Progenitor cell of endocrine pancreas (in vitro differentiated cells): ENCODE results near the gene ZFYVE27. TPM values are rescaled to one million over a fixed set of nuclear protein-coding genes. Genes with fewer than 3 reads are reported as not detected.
A peak's percentile ranks its signal among the peaks of the same experiment; 100 is the strongest.

Experiments used
- DNase-seq: peaks from one replicate; pipeline ENCODE4 v3.0.0; 2021; ENCODE audit warnings: low spot score; ENCODE audit not compliant: unreplicated experiment
- H3K27ac Mint-ChIP-seq: 2 replicates; pipeline ENCODE4 v1.8.0; 2021; ENCODE audit warnings: mild to moderate bottlenecking, moderate library complexity, mixed read lengths
- H3K27me3 Mint-ChIP-seq: 2 replicates; pipeline ENCODE4 v1.8.0; 2021; ENCODE audit warnings: mixed read lengths
- H3K36me3 Mint-ChIP-seq: 2 replicates; pipeline ENCODE4 v1.8.0; 2022; ENCODE audit warnings: mixed read lengths; ENCODE audit not compliant: insufficient read depth
- H3K4me1 Mint-ChIP-seq: 2 replicates; pipeline ENCODE4 v1.8.0; 2021; ENCODE audit warnings: low read depth, mixed read lengths
- H3K4me3 Mint-ChIP-seq: 2 replicates; pipeline ENCODE4 v1.8.0; 2021; ENCODE audit warnings: low read depth, mild to moderate bottlenecking, moderate library complexity, mixed read lengths
- H3K9me3 Mint-ChIP-seq: 2 replicates; pipeline ENCODE4 v1.8.0; 2021; ENCODE audit warnings: low read depth, mixed read lengths
- total RNA-seq: library from RNA; stranded (reverse); gene quantifications from 2 replicates; pipeline ENCODE4 v1.2.1, GENCODE V29; 2021
- TF ChIP-seq, protein P1 (sequence below): fragments of 200-600 bp; sonication (generic); IDR thresholded peaks from one replicate; pipeline ENCODE4 v1.5.0; 2021; ENCODE audit warnings: antibody characterized with exemption, mild to moderate bottlenecking; ENCODE audit not compliant: unreplicated experiment

ZFYVE27 gene
- total RNA-seq, 1 donor from 2014 or later = 43.4 TPM

- H3K9me3 Mint-ChIP-seq = no peaks in the 10 kb centered on the region
- peaks cover 5% of the 10 kb centered on the region for H3K4me1 Mint-ChIP-seq
- H3K27me3 Mint-ChIP-seq = peaks cover 7% of the 10 kb centered on the region
- no peak overlapping the region for H3K4me3 Mint-ChIP-seq
- DNase-seq = peak; percentile 32
- no peak overlapping the region for H3K27ac Mint-ChIP-seq
- TF ChIP-seq, protein P1, sequence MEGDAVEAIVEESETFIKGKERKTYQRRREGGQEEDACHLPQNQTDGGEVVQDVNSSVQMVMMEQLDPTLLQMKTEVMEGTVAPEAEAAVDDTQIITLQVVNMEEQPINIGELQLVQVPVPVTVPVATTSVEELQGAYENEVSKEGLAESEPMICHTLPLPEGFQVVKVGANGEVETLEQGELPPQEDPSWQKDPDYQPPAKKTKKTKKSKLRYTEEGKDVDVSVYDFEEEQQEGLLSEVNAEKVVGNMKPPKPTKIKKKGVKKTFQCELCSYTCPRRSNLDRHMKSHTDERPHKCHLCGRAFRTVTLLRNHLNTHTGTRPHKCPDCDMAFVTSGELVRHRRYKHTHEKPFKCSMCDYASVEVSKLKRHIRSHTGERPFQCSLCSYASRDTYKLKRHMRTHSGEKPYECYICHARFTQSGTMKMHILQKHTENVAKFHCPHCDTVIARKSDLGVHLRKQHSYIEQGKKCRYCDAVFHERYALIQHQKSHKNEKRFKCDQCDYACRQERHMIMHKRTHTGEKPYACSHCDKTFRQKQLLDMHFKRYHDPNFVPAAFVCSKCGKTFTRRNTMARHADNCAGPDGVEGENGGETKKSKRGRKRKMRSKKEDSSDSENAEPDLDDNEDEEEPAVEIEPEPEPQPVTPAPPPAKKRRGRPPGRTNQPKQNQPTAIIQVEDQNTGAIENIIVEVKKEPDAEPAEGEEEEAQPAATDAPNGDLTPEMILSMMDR = peak; percentile 75
- no peaks in the 10 kb centered on the region for H3K36me3 Mint-ChIP-seq
Measured at GRCh38 chr10:97701438-97702069, 35.4 kb upstream of the ZFYVE27 start.

DNA sequence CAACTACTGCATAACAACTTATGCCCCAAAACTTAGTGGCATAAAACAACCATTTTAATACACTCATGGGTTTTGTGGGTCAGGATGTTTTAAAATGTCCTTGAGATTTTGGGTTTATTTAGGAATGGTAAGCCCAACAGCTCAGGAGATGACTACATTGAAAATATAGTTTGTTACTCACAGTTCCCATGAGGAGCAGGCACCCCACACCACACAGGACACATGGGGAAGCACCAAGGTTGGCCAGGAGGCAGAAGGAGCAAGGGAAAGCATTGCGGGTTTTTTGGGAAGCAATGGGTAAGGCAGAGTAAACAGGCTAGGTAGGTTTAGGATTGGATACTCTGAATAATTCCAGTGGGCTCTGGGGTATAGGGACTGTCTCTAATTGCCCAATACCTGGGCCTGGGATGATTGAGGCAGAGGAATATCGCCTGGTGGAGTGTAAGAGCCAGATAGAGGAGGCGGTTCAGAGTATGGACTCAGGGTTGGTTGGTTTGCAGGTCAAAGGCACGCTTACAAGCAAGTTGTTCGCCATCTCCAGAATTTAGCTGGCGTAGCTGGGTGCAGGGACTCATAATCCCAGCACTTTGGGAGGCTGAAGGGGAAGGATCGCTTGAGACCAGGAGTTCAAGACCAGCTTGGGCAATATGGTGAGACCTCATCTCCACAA, 33.4 kb upstream of the ZFYVE27 start:
- no peak for DNase-seq
- Mint-ChIP-seq H3K4me3 (no peak overlapping the region), H3K4me1 (no peaks in the 10 kb centered on the region), H3K9me3 (no peaks in the 10 kb centered on the region), H3K36me3 (no peaks in the 10 kb centered on the region), H3K27ac (no peak overlapping the region), H3K27me3 (peaks cover 14% of the 10 kb centered on the region)
- TF ChIP-seq, protein P1 = no peak

DNA sequence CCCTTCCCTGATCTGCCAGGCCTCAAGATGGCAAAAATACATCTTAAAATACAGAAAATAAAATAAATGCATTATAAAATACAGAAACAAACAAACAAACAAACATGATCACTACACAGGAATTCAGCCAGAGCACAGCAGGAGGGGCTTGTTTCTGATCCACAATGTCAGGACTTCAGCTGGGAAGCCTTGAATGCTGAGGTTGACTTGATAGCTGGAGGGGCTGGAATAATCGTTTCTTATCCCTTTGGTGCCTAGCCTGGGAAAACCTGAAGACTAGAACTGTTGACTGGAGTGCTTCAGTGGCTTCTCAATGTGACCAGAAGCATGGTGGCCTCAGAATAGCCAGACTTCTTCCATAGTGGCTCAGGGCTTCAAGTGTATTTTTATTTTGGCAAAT, 32.6 kb upstream of the ZFYVE27 start:
- Mint-ChIP-seq H3K4me1 (no peaks in the 10 kb centered on the region), H3K9me3 (no peaks in the 10 kb centered on the region), H3K27me3 (peaks cover 18% of the 10 kb centered on the region), H3K36me3 (no peaks in the 10 kb centered on the region), H3K4me3 (no peak overlapping the region), H3K27ac (no peak overlapping the region)
- no peak for DNase-seq
- TF ChIP-seq, protein P1 = no peak

DNA sequence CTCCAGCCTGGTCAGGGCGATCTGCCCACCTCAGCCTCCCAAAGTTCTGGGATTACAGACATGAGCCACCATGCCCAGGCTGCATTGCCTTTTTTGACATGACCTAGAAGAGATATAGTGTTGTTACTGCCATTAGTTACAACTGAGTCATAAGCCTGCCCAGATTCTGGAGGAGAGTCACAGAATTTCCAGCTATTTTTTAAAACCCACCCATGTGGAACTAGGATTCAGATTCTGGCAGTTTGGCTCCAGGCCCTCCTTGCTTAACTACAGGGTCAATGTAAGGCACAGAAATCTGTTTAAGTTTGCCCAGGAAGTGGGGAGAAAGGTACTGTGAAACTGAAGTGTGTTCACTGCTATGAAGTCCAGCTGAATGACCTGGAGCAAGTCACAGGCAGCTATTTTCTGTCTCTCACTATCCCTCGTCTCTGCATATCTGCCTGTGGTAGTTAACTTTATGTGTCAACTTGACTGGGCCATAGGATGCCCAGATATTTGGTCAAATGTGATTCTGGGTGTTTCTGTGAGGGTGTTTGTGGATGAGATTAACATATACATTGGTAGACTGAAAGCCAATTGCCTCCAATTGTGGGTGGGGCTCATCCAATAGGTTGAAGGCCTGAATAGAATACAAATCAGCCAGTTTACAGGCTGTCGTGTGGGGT, 31.8 kb upstream of the ZFYVE27 start:
- Mint-ChIP-seq H3K4me1 (no peaks in the 10 kb centered on the region), H3K9me3 (no peaks in the 10 kb centered on the region), H3K27me3 (peaks cover 20% of the 10 kb centered on the region), H3K27ac (no peak overlapping the region), H3K4me3 (no peak overlapping the region), H3K36me3 (no peaks in the 10 kb centered on the region)
- TF ChIP-seq, protein P1 = no peak
- DNase-seq = no peak

GRCh38 chr10:97707134-97707861, 29.6 kb upstream of the ZFYVE27 start:
- Mint-ChIP-seq H3K4me3 (no peak overlapping the region), H3K4me1 (no peaks in the 10 kb centered on the region), H3K9me3 (no peaks in the 10 kb centered on the region), H3K27ac (no peak overlapping the region), H3K27me3 (peaks cover 28% of the 10 kb centered on the region), H3K36me3 (no peaks in the 10 kb centered on the region)
- TF ChIP-seq, protein P1 = no peak
- DNase-seq = no peak
